GM13976 (cell line): ENCODE measurements around the gene UGT2B7.

ENCODE experiments used
- DNase-seq: peaks from one replicate; pipeline ENCODE4 v3.0.0; 2012; ENCODE audit warnings: low spot score
- CTCF ChIP-seq: IDR thresholded peaks from 2 replicates; pipeline ENCODE4 v1.5.1; 2012; ENCODE audit warnings: borderline replicate concordance, mild to moderate bottlenecking; ENCODE audit not compliant: insufficient read depth; ENCODE audit errors: extremely low read depth, missing control alignments, control extremely low read depth
- in situ Hi-C: fragments of 300-500 bp; cut with MboI; formaldehyde crosslinking; loops from one replicate; pipeline ENCODE4 v1.12.0; 2022; ENCODE audit warnings: low sequenced_read_pairs, mixed read lengths, inconsistent platforms; ENCODE audit not compliant: unreplicated experiment

UGT2B7 gene

GRCh38 chr4:69056921-69057550 lies 39.2 kb upstream of the UGT2B7 start:
- no peak for TF ChIP-seq CTCF
- in situ Hi-C loops, result no loop called here
- DNase-seq, result no peak

GRCh38 chr4:69057620-69058409 lies 38.5 kb upstream of the UGT2B7 start:
- no peak for DNase-seq
- in situ Hi-C loops, result no loop called here
- TF ChIP-seq CTCF, result no peak

- DNase-seq, result no peak
- in situ Hi-C loops, result no loop called here
- TF ChIP-seq CTCF, result no peak
These were observed 37.7 kb upstream of the UGT2B7 start for GRCh38 chr4:69058410-69059059.

GRCh38 chr4:69060651-69061308 lies 35.5 kb upstream of the UGT2B7 start:
- TF ChIP-seq CTCF, result peak; percentile 15
- in situ Hi-C loops, result no loop called here
- DNase-seq, result no peak

GRCh38 chr4:69064391-69064790 lies 31.9 kb upstream of the UGT2B7 start:
- no peak for DNase-seq
- TF ChIP-seq CTCF, result no peak
- in situ Hi-C loops, result no loop called here

- no peak for DNase-seq
- no peak for TF ChIP-seq CTCF
- in situ Hi-C loops, result no loop called here
These were observed 29.3 kb upstream of the UGT2B7 start for GRCh38 chr4:69066945-69067344.
